Left ventricle myocardium inferior (tissue), 1 donor: ENCODE data around the gene RBM47. TPM values are rescaled to one million over a fixed set of nuclear protein-coding genes. Genes with fewer than 3 reads are reported as not detected.

ENCODE experiments used
- DNase-seq: peaks from one replicate; pipeline ENCODE4 v3.0.0-alpha.2; 2020
- H3K27ac ChIP-seq: fragments of 200-600 bp; replicated peaks from 2 replicates; pipeline ENCODE4 v1.8.0; 2021
- H3K27me3 ChIP-seq: fragments of 200-600 bp; 2 replicates; pipeline ENCODE4 v1.8.0; 2021; ENCODE audit warnings: low read depth
- H3K36me3 ChIP-seq: fragments of 200-600 bp; 2 replicates; pipeline ENCODE4 v1.8.0; 2021
- H3K4me1 ChIP-seq: fragments of 200-600 bp; 2 replicates; pipeline ENCODE4 v1.8.0; 2021
- H3K4me3 ChIP-seq: fragments of 200-600 bp; 2 replicates; pipeline ENCODE4 v1.8.0; 2021; ENCODE audit warnings: mild to moderate bottlenecking, moderate library complexity
- H3K9me3 ChIP-seq: fragments of 200-600 bp; replicated peaks from 2 replicates; pipeline ENCODE4 v1.8.0; 2021
- intact Hi-C: fragments of 100-400 bp; cut with micrococcal nuclease; formaldehyde crosslinking; loops from one replicate; pipeline ENCODE4 v1.11.0; 2022
- total RNA-seq: library from RNA; stranded (reverse); fragmentation: NEBNext Ultra II Directional; extraction: Animal tissue kit (Norgen Biotek cat#: 25700); gene quantifications from one replicate; pipeline ENCODE4 v1.2.1, GENCODE V29; 2021
- TF ChIP-seq, protein P1 (sequence below): fragments of 200-600 bp; IDR thresholded peaks from 2 replicates; pipeline ENCODE4 v1.8.0; 2021; ENCODE audit warnings: antibody characterized with exemption, mild to moderate bottlenecking, borderline replicate concordance
- donor health status: DM: no; HTN: yes; CAD: no; lungs with severe emphysema.

RBM47 gene
- total RNA-seq, 1 donor from 2014 or later, result 2.7 TPM

DNA sequence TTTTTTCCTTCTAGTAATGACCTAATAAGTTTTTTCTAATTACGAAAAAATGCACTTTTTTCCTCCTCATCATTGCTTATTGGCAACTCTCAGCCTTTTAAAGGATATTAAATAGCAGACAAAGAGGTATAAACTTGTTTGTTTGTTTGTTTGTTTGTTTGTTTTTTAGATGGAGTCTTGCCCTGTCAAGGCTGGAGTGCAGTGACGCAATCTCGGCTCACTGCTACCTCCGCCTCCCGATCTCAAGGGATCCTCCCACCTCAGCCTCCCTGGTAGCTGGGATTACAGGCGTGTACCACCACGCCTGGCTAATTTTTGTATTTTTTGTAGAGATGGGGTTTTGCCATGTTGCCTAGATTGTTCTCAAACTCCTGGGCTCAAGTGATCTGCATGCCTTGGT is 6.0 kb downstream of the RBM47 start:
- no peak for DNase-seq
- H3K27me3 ChIP-seq, result peaks cover 68% of the 10 kb centered on the region
- H3K27ac ChIP-seq, result no peak overlapping the region
- H3K36me3 ChIP-seq, result no peaks in the 10 kb centered on the region
- TF ChIP-seq, protein P1, sequence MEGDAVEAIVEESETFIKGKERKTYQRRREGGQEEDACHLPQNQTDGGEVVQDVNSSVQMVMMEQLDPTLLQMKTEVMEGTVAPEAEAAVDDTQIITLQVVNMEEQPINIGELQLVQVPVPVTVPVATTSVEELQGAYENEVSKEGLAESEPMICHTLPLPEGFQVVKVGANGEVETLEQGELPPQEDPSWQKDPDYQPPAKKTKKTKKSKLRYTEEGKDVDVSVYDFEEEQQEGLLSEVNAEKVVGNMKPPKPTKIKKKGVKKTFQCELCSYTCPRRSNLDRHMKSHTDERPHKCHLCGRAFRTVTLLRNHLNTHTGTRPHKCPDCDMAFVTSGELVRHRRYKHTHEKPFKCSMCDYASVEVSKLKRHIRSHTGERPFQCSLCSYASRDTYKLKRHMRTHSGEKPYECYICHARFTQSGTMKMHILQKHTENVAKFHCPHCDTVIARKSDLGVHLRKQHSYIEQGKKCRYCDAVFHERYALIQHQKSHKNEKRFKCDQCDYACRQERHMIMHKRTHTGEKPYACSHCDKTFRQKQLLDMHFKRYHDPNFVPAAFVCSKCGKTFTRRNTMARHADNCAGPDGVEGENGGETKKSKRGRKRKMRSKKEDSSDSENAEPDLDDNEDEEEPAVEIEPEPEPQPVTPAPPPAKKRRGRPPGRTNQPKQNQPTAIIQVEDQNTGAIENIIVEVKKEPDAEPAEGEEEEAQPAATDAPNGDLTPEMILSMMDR, result no peak
- intact Hi-C loops, result no loop called here
- no peaks in the 10 kb centered on the region for H3K4me1 ChIP-seq
- no peaks in the 10 kb centered on the region for H3K9me3 ChIP-seq
- no peak overlapping the region for H3K4me3 ChIP-seq

DNA sequence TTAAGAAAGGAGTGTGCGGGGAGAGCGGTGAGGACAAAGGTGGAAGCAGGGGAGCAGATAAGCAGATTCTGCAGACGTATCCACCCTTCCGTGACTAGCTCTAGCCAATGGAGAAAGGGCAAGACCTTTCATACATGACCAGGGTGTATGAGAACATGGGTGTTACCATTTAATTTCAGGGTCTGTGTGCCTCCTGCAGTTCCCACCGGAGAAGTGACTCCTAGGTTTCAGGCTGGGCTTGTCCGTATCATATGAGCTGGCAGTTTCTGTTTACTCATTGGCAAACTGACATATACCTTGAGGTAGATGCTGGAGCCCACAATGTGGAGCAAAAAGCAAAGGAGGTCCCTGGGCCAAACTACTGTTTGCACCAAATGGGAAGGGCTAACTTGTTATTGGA is 6.8 kb downstream of the RBM47 start:
- no peaks in the 10 kb centered on the region for H3K36me3 ChIP-seq
- no peaks in the 10 kb centered on the region for H3K4me1 ChIP-seq
- H3K4me3 ChIP-seq, result no peak overlapping the region
- intact Hi-C loops, result no loop called here
- TF ChIP-seq, protein P1, result no peak
- peaks cover 62% of the 10 kb centered on the region for H3K27me3 ChIP-seq
- H3K9me3 ChIP-seq, result no peaks in the 10 kb centered on the region
- H3K27ac ChIP-seq, result no peak overlapping the region
- no peak for DNase-seq

DNA sequence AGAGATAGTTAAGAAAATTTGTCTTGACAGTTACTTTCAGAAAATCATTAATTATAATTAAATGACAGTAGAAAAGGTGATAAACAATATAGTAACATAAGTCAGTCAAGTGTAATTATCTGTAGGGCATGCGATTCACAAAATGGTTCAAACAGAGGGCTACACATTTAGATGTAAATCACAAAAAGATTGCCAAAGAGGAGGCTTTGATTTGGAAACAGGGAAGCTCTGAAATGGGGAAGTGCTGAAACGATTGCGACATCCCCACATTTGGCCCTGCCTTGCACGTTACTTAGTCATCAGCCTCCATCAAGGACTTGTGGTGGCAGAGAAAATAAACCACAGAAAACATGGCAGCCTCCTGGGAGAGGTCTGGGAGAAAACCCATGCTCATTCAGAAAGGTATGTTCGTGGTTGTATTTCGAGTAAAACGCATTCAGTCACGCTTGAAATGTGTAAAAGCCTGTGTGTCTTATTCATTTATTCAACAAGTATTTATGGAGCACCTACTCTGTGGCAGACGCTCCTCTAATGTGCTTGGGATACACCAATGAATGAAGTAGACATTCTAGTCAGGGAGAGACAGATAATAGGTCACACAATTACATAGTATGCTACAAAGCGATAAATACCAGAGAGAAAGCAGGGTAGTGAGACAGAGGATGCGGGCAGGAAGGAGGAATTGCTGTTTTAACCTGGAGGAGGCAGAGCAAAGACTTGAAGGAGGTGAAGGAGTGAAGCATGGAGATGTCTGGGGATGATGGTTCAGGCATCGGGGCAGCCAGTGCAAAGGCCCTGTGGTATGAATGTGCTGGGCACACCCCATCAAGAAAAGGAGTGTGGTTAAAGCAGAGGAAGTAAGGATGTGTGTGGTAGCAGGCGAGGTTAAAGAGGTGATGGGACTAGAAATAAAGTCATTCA is 7.8 kb downstream of the RBM47 start:
- Histone ChIP-seq H3K4me1 (no peaks in the 10 kb centered on the region), H3K4me3 (no peak overlapping the region), H3K9me3 (no peaks in the 10 kb centered on the region), H3K27me3 (peaks cover 52% of the 10 kb centered on the region), H3K27ac (no peak overlapping the region), H3K36me3 (no peaks in the 10 kb centered on the region)
- TF ChIP-seq, protein P1, result no peak
- peak; percentile 64 for DNase-seq
- intact Hi-C loops, result no loop called here

GRCh38 chr4:40621229-40621591 is 8.5 kb downstream of the RBM47 start:
- no peak overlapping the region for H3K27ac ChIP-seq
- intact Hi-C loops, result no loop called here
- DNase-seq, result no peak
- no peaks in the 10 kb centered on the region for H3K4me1 ChIP-seq
- H3K27me3 ChIP-seq, result peaks cover 46% of the 10 kb centered on the region
- H3K36me3 ChIP-seq, result no peaks in the 10 kb centered on the region
- no peak overlapping the region for H3K4me3 ChIP-seq
- TF ChIP-seq, protein P1, result no peak
- no peaks in the 10 kb centered on the region for H3K9me3 ChIP-seq

GRCh38 chr4:40619600-40619999 is 10.1 kb downstream of the RBM47 start:
- DNase-seq, result no peak
- H3K36me3 ChIP-seq, result no peaks in the 10 kb centered on the region
- H3K9me3 ChIP-seq, result no peaks in the 10 kb centered on the region
- no peak overlapping the region for H3K4me3 ChIP-seq
- TF ChIP-seq, protein P1, result no peak
- peaks cover 30% of the 10 kb centered on the region for H3K27me3 ChIP-seq
- no peak overlapping the region for H3K27ac ChIP-seq
- no peaks in the 10 kb centered on the region for H3K4me1 ChIP-seq
- intact Hi-C loops, result no loop called here
